Activated CD4-positive, alpha-beta memory T cell treated with anti-CD3 and anti-CD28 coated beads, Interleukin-2, amount 10 ng/mL, durations not matched to agents 7 days and 5 days (primary cell): ENCODE measurements around the gene SLC2A14. TPM values are rescaled to one million over a fixed set of nuclear protein-coding genes. Genes with fewer than 3 reads are reported as not detected.
"Not testable (repeated sequence)": the region's sequence is repeated elsewhere in the genome, so short reads cannot be mapped to it uniquely, and the experiment has no call there.

ENCODE experiments used
- CTCF ChIA-PET: fragments of 350-600 bp; sonication (Branson Sonifier 250); formaldehyde crosslinking; loops from one replicate; lab custom pipeline; 2021; ENCODE audit warnings: antibody characterized with exemption, inconsistent platforms; lab: Charles Lee
- POLR2A ChIA-PET: fragments of 350-600 bp; sonication (Branson Sonifier 250); formaldehyde crosslinking; loops from one replicate; lab custom pipeline; 2021; ENCODE audit warnings: antibody characterized with exemption; lab: Charles Lee
- DNase-seq: peaks from one replicate; pipeline ENCODE4 v3.0.0-alpha.2; 2020
- H3K27ac Mint-ChIP-seq: one replicate; pipeline ENCODE4 v1.8.0; 2021; ENCODE audit warnings: mild to moderate bottlenecking, mixed read lengths
- H3K27me3 Mint-ChIP-seq: one replicate; pipeline ENCODE4 v1.8.0; 2021; ENCODE audit warnings: mixed read lengths
- H3K36me3 Mint-ChIP-seq: one replicate; pipeline ENCODE4 v1.8.0; 2021; ENCODE audit warnings: low read depth, mixed read lengths
- H3K4me1 Mint-ChIP-seq: one replicate; pipeline ENCODE4 v1.8.0; 2021; ENCODE audit warnings: mixed read lengths
- H3K4me3 Mint-ChIP-seq: one replicate; pipeline ENCODE4 v1.8.0; 2021; ENCODE audit warnings: mild to moderate bottlenecking, mixed read lengths
- H3K9me3 Mint-ChIP-seq: one replicate; pipeline ENCODE4 v1.8.0; 2021; ENCODE audit warnings: mixed read lengths
- total RNA-seq, 2 experiments: library from RNA; stranded (reverse); gene quantifications; one replicate each; pipeline ENCODE4 v1.2.3, GENCODE V29; 2021

Gene SLC2A14
- total RNA-seq, 2 experiments from 2014 or later, result 15.8 to 18.6 TPM

DNA sequence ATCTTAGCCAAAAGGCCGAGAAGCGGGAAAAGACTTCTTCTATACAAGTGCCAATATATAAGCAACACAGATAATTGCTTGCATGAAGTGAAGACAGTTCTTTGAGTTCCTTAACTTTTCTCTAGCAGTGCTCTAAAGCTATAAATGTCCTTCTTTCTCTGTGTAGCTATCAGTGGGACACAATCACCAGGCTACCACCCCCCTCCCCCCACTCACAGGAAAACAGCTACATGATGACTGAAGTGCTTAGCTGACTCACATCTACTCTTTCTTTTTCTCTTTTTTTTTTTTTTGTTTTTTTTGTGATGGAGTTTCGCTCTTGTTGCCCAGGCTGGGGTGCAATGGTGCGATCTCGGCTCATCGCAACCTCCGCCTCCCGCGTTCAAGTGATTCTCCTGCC is 30.3 kb downstream of the SLC2A14 start:
- CTCF ChIA-PET, result interaction anchor here (0.7 kb wide), 1 partner anchor 353 kb away, joined by 3 read pairs; no protein-coding TSS in a partner anchor
- not testable (repeated sequence) for H3K27me3 Mint-ChIP-seq

DNA sequence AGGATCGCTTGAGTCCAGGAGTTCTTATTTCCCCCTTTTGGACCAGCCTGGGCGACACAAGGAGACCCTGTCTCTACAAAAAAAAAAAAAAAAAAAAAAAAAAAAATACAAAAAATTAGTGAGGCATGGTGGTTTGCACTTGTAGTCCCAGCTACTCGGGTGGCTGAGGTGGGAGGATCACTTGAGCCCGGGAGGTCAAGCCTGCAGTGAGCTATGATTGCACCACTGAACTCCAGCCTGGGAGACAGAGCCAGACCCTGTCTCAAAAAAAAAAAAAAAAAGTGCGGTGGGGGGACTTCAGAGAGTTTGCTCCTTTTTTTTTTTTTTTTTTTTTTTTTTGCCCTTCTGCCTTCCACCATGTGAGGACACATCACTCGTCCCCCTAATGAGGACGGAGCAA is 32.9 kb downstream of the SLC2A14 start:
- H3K4me1 Mint-ChIP-seq, H3K9me3 Mint-ChIP-seq: not testable (repeated sequence)

More for the DNA sequence above, 30.3 kb downstream of the SLC2A14 start:
- H3K4me3 Mint-ChIP-seq, H3K9me3 Mint-ChIP-seq, H3K4me1 Mint-ChIP-seq, H3K27ac Mint-ChIP-seq, POLR2A ChIA-PET, H3K36me3 Mint-ChIP-seq, DNase-seq: not testable (repeated sequence)

DNA sequence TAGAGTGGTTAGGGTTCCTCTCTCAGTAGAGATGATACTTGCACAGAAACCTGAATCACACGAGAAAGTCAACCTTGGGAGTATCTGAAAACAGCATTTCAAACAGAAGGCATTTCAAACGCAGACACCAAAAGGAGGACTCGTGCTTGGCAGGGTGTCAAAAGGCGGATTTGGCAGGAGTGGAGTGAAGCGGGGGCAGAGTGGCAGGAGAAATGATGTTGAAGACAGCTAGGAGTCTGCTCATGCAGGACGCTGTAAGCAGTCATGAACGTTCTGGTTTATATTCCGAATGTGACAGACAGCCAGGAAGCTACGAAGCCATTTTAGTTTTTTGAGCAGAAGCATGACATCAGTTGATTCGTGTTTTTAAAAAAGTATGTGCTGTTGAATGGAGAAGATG is 33.5 kb downstream of the SLC2A14 start:
- H3K4me3 Mint-ChIP-seq, H3K27me3 Mint-ChIP-seq, H3K4me1 Mint-ChIP-seq, H3K36me3 Mint-ChIP-seq, H3K9me3 Mint-ChIP-seq, POLR2A ChIA-PET, DNase-seq, CTCF ChIA-PET, H3K27ac Mint-ChIP-seq: not testable (repeated sequence)

More for the DNA sequence above, 32.9 kb downstream of the SLC2A14 start:
- H3K27me3 Mint-ChIP-seq, result peaks cover 11% of the 10 kb centered on the region
- H3K27ac Mint-ChIP-seq, POLR2A ChIA-PET, H3K4me3 Mint-ChIP-seq, H3K36me3 Mint-ChIP-seq, DNase-seq, CTCF ChIA-PET: not testable (repeated sequence)

DNA sequence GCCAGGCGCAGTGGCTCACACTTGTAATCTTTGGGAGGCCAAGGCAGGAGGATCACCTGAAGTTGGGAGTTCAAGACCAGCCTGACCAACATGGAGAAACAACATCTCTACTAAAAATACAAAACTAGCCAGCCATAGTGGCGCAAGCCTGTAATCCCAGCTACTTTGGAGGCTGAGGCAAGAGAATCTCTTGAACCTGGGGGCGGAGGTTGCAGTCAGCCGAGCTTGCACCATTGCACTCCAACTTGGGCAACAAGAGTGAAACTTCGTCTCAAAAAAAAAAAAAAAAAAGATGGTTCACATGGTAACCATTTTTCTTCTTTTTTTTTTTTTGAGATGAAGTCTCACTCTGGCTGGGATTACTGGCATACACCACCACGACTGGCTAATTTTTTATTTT is 35.3 kb downstream of the SLC2A14 start:
- no peak for DNase-seq
- POLR2A ChIA-PET, result no interaction called here
- Mint-ChIP-seq H3K9me3 (no peaks in the 10 kb centered on the region), H3K27me3 (peaks cover 12% of the 10 kb centered on the region), H3K4me3 (no peak overlapping the region), H3K36me3 (no peaks in the 10 kb centered on the region), H3K27ac (no peak overlapping the region), H3K4me1 (peaks cover 2% of the 10 kb centered on the region)
- CTCF ChIA-PET, result no interaction called here

DNA sequence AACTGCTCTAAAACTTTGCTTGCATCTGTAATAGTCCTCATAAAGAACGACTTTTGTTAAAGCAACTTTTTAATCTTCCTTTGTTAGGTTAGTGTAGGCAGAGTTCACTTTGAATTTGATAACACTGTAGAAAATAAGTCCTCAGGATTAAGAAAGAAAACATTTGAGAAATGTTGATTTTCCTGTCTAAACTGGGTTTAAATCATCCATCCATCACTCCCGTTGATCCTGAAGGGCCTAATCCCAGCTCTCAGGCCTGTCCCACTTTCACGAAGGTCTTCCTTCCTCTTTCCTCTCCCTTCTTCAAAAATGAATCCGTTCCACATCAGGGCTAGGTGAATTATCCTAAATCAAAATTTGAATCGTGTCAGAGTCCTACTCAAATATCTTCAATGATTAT is 36.9 kb downstream of the SLC2A14 start:
- Mint-ChIP-seq H3K4me3 (no peak overlapping the region), H3K9me3 (no peaks in the 10 kb centered on the region), H3K4me1 (no peaks in the 10 kb centered on the region), H3K27ac (no peak overlapping the region), H3K27me3 (peaks cover 9% of the 10 kb centered on the region), H3K36me3 (no peaks in the 10 kb centered on the region)
- DNase-seq, result no peak
- ChIA-PET POLR2A (no interaction called here), CTCF (no interaction called here)

DNA sequence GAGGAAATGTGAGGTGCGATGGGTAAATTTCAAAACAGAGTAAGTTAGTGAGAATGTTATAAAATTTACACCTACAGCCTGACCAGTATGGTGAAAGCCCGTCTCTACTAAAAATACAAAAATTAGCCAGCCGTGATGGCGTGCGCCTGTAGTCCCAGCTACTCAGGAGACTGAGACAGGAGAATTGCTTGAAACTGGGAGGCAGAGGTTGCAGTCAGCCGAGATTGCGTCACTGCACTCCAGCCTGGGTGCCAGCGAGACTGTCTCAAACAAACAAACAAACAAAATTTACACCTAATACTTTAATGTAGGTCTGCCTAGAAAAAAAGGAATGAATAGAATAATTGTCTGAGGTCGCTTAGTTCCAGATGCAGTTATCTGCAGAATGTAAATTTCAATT is 37.6 kb downstream of the SLC2A14 start:
- ChIA-PET POLR2A (no interaction called here), CTCF (interaction anchor here (0.7 to 1.2 kb wide), 2 partner anchors 25 to 160 kb away, joined by 3 to 4 read pairs; no protein-coding TSS in a partner anchor)
- Mint-ChIP-seq H3K4me1 (no peaks in the 10 kb centered on the region), H3K27me3 (peaks cover 9% of the 10 kb centered on the region), H3K36me3 (no peaks in the 10 kb centered on the region), H3K4me3 (no peak overlapping the region), H3K9me3 (no peaks in the 10 kb centered on the region), H3K27ac (no peak overlapping the region)
- no peak for DNase-seq

DNA sequence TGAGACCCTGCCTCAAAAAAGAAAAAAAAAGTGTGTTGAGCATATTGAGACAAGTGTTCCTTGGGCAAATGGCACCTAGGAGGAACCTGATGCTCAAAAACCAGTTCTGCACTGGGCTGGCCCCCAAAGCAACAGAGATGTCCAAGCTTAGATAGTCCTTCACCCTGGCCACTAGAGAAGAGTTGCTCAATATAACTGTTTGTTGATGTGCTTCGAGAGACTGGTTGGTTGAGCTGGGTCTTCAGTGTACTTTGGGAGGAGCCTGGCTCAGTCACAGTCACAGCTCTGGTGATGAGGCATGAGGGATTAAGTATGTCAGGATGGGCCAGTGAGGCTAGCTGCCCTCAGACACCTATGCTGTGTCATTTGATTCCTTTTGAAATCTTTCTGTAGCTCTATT is 38.0 kb downstream of the SLC2A14 start:
- H3K9me3 Mint-ChIP-seq, result no peaks in the 10 kb centered on the region
- ChIA-PET POLR2A (no interaction called here), CTCF (interaction anchor here (0.7 to 1.2 kb wide), 3 partner anchors 25 to 160 kb away, joined by 3 to 4 read pairs (median 3); no protein-coding TSS in a partner anchor)
- no peak for DNase-seq
- H3K4me1 Mint-ChIP-seq, result no peaks in the 10 kb centered on the region
- H3K36me3 Mint-ChIP-seq, result no peaks in the 10 kb centered on the region
- H3K27ac Mint-ChIP-seq, result no peak overlapping the region
- H3K4me3 Mint-ChIP-seq, result no peak overlapping the region
- H3K27me3 Mint-ChIP-seq, result peaks cover 9% of the 10 kb centered on the region

DNA sequence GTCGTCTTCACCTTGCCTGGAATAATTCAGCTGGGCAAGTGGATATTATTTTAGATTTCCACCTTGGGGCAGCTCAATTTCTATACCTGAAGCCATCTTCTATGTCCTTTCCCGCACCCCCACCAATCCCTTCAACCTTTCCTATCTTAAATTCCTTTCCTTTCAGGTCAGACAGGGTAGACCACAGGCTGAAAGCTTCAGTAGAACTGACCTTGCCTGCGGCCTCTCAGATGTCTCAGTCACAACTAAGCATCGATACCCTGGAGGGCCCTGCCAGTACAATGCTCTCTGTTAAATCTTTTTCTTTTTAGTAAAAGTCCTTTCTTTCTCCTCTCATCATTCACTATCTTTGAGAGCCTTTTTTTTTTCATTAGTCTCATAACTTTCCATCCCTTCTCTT is 38.9 kb downstream of the SLC2A14 start:
- Mint-ChIP-seq H3K4me1 (no peaks in the 10 kb centered on the region), H3K9me3 (no peaks in the 10 kb centered on the region), H3K27me3 (peaks cover 9% of the 10 kb centered on the region), H3K4me3 (no peak overlapping the region), H3K27ac (no peak overlapping the region), H3K36me3 (no peaks in the 10 kb centered on the region)
- POLR2A ChIA-PET, result interaction anchor here (0.7 kb wide), 1 partner anchor 85 kb away, joined by 4 read pairs; no protein-coding TSS in a partner anchor
- no peak for DNase-seq
- CTCF ChIA-PET, result interaction anchor here (1.2 kb wide), 1 partner anchor 29 kb away, joined by 3 read pairs; no protein-coding TSS in a partner anchor

DNA sequence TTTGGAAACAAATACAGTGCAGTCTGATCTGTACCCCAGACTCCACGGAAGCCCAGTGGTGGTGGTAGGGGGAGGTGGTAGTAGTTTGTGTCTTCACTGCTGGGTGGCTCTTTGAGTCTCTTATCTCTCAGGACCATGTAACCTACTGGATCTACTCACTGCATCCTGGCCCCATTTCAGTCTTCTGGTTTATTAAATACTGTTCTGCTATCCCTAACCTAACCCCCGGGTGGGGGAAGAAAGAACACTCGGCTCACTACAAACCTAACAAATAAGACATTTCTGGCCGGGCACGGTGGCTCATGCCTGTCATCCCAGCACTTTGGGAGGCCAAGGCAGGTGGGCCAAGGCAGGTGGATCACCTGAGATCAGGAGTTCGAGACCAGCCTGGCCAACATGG is 39.5 kb downstream of the SLC2A14 start:
- ChIA-PET CTCF (interaction anchor here (1.1 to 1.4 kb wide), 3 partner anchors 16 to 194 kb away, joined by 3 to 4 read pairs (median 3); no protein-coding TSS in a partner anchor), POLR2A (interaction anchor here (0.7 kb wide), 1 partner anchor 86 kb away, joined by 4 read pairs; no protein-coding TSS in a partner anchor)
- H3K36me3 Mint-ChIP-seq, H3K27me3 Mint-ChIP-seq, DNase-seq, H3K9me3 Mint-ChIP-seq, H3K4me1 Mint-ChIP-seq, H3K4me3 Mint-ChIP-seq, H3K27ac Mint-ChIP-seq: not testable (repeated sequence)

DNA sequence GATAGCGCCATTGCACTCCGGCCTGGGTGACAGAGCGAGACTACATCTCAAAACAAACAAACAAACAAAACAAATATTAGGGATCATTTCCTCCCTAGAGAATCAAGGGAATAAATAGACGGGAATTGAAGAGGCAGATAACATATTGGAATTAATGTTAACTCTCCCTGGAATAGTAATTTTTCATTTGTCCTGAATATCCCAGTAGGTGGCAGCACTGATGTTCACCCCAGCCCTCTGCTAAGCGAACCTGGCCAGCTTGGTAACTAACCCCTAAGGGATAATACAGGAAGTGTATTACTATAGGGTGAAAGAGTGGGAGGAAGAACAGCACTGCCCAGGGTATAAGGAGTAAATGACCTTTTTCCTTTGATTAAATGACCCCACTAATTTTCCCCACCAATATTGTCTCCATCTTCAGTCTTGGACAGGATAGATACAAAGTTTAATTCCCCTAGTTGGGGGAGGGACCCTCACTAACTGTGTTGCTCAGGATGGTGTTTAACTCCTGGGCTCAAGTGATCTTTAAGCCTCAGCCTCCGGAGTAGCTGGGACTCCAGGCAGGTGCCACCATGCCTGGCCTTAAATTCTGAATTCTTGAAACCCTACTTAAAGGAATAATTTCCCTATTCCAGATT is 40.5 kb downstream of the SLC2A14 start:
- H3K4me1 Mint-ChIP-seq, result no peaks in the 10 kb centered on the region
- no peak overlapping the region for H3K27ac Mint-ChIP-seq
- no peak overlapping the region for H3K4me3 Mint-ChIP-seq
- H3K36me3 Mint-ChIP-seq, result no peaks in the 10 kb centered on the region
- H3K9me3 Mint-ChIP-seq, result no peaks in the 10 kb centered on the region
- H3K27me3 Mint-ChIP-seq, result peaks cover 9% of the 10 kb centered on the region
- POLR2A ChIA-PET, result no interaction called here
- CTCF ChIA-PET, result interaction anchor here (1.1 to 1.7 kb wide), 5 partner anchors 17 to 399 kb away, joined by 3 to 4 read pairs (median 3); no protein-coding TSS in a partner anchor
- no peak for DNase-seq

DNA sequence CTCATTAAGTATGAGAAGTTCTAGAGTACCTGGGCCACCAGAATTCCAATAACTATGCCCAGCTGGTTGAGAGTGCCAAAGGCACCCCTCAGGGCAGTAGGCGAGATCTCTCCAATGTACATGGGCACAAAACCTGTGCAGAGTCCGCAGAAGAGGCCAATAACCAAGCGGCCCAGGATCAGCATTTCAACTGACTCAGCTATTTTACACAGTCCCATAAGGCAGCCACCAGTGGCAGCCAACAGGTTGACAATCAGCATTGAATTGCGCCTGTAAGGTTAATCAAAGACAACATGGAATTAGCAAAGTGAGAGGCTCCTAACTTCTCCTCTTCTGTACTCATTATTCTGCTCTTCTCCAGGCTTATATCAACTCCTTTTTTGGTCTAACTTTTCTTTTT is 43.0 kb downstream of the SLC2A14 start:
- H3K4me1 Mint-ChIP-seq, H3K9me3 Mint-ChIP-seq, H3K4me3 Mint-ChIP-seq, H3K27ac Mint-ChIP-seq, POLR2A ChIA-PET, H3K27me3 Mint-ChIP-seq, H3K36me3 Mint-ChIP-seq, DNase-seq: not testable (repeated sequence)
- CTCF ChIA-PET, result interaction anchor here (1.2 kb wide), 1 partner anchor 23 kb away, joined by 5 read pairs; no protein-coding TSS in a partner anchor

DNA sequence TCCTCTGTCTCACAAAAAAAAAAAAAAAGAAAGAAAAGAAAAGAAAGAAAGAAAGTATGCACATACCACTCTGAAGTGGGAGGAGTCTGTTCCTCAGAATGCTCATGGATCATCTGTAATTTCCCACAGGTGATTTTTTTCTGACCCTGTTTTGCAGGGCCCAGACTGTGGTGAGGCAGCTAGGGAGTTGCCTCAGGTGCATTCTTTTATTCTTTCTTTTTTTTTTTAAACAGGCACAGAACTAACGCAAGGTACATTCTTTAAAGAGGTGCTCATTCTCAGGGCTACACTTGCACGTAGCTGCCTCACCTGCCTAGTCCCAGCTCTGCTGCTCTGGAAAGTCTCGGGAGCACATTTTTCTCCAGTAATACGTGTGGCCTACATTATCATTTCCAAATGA is 47.0 kb downstream of the SLC2A14 start:
- H3K36me3 Mint-ChIP-seq, H3K27me3 Mint-ChIP-seq, H3K4me1 Mint-ChIP-seq, H3K4me3 Mint-ChIP-seq, H3K9me3 Mint-ChIP-seq, H3K27ac Mint-ChIP-seq, DNase-seq, CTCF ChIA-PET, POLR2A ChIA-PET: not testable (repeated sequence)

DNA sequence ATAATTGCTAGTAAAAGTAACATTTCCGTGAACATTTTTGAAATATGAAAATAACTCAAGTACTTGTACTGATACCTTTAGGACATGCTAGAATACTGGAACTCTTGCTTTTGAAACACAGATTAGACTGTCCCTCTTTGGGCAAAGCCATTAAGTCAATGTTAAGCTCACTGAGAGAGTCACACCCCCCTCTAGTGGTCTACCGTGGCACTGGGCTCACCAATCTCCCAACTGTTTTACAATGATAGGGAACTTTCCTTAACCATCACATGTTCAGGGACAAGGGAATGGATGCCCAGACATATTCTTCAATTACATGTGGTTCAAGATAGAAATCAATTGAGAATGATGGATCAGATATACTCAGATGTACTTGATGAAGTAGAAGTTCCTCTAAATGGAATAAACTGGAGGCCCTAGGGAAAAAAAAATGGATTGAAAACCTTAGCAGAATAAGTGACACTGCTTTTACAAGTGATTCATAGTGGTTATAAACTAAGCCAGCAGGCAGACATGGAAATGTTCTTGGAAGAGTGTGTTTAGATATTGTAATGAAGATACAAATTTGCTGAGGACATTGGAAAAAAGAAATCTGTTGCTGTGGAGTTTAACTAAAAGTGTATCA is 65.7 kb downstream of the SLC2A14 start:
- ChIA-PET POLR2A (no interaction called here), CTCF (interaction anchor here (0.5 to 4.5 kb wide), 18 partner anchors 9 to 587 kb away, joined by 3 to 35 read pairs (median 3); no protein-coding TSS in a partner anchor)
- DNase-seq, result peak; percentile 61
- no peaks in the 10 kb centered on the region for H3K9me3 Mint-ChIP-seq
- H3K27ac Mint-ChIP-seq, result no peak overlapping the region
- no peaks in the 10 kb centered on the region for H3K4me1 Mint-ChIP-seq
- no peaks in the 10 kb centered on the region for H3K36me3 Mint-ChIP-seq
- peaks cover 4% of the 10 kb centered on the region for H3K27me3 Mint-ChIP-seq
- no peak overlapping the region for H3K4me3 Mint-ChIP-seq
